GM12875 (cell line): Measurements from ENCODE around the gene TSPAN13.

Source experiments
- H3K4me3 ChIP-seq: one replicate; pipeline ENCODE4 v1.5.1; 2011; ENCODE audit warnings: low read depth, low read length, control low read depth
- TF ChIP-seq, protein P1 (sequence below): IDR thresholded peaks from 2 replicates; pipeline ENCODE4 v1.5.1; 2011; ENCODE audit warnings: low read depth, mild to moderate bottlenecking, control low read depth, inconsistent platforms, low read length, moderate library complexity, borderline replicate concordance; ENCODE audit not compliant: insufficient read depth

TSPAN13 gene

DNA sequence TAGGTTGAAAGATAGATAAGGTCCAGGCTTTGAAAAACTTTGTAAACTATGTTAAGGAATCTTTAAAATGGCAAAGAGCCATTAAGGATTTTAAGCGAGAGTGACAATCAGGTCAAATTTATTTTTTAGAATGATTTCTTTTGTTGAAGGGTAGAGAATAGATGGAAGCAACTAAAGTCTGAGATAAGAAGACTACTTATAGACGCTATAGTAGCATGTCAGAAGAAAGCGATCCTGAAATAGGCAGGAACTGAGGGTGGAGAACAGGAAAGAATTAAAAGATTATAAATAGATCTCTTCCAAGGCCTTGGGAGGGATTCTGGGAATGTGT is 13.0 kb upstream of the TSPAN13 start:
- TF ChIP-seq, protein P1, sequence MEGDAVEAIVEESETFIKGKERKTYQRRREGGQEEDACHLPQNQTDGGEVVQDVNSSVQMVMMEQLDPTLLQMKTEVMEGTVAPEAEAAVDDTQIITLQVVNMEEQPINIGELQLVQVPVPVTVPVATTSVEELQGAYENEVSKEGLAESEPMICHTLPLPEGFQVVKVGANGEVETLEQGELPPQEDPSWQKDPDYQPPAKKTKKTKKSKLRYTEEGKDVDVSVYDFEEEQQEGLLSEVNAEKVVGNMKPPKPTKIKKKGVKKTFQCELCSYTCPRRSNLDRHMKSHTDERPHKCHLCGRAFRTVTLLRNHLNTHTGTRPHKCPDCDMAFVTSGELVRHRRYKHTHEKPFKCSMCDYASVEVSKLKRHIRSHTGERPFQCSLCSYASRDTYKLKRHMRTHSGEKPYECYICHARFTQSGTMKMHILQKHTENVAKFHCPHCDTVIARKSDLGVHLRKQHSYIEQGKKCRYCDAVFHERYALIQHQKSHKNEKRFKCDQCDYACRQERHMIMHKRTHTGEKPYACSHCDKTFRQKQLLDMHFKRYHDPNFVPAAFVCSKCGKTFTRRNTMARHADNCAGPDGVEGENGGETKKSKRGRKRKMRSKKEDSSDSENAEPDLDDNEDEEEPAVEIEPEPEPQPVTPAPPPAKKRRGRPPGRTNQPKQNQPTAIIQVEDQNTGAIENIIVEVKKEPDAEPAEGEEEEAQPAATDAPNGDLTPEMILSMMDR = no peak
- H3K4me3 ChIP-seq = no peak overlapping the region

GRCh38 chr7:16740996-16741395 is 12.6 kb upstream of the TSPAN13 start:
- TF ChIP-seq, protein P1 = no peak
- H3K4me3 ChIP-seq = no peak overlapping the region

DNA sequence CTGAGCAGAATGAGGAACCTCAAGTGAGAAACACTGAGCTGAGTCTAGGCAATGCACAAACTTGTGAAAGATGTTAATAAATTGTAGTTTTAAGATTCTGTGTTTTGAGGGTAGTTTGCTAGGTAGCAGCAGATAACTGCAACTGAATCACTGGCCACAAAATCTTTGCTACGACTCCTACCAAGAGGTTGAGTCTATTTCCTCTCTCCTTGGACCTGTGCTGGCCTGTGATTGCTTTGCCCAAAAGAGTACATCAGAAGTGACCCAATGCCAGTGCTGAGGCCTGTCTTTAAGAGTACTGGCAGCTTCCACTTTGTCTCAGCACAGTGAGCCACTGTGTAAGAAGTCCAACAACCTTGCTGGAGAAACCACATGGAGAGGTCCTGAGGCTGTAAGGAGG is 11.9 kb upstream of the TSPAN13 start:
- H3K4me3 ChIP-seq = no peak overlapping the region
- TF ChIP-seq, protein P1 = no peak

DNA sequence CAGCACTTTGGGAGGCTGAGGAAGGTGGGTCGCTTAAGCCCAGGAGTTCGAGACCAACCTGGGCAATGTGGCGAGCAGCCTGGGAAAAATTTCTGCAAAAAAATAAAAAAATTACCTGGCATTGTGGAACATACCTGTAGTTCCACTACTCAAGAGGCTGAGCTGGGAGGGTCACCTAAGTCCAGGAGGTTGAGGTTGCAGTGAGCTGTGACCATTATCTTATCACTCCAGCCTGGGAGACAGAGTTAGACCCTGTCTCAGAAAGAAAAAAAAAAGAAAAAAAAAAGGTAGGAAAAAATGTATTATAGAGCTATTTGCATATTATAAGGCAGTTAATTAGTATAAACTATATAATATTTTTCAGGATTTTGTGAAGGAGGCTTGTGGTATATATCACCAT is 11.0 kb upstream of the TSPAN13 start:
- TF ChIP-seq, protein P1 = no peak
- H3K4me3 ChIP-seq = no peak overlapping the region

DNA sequence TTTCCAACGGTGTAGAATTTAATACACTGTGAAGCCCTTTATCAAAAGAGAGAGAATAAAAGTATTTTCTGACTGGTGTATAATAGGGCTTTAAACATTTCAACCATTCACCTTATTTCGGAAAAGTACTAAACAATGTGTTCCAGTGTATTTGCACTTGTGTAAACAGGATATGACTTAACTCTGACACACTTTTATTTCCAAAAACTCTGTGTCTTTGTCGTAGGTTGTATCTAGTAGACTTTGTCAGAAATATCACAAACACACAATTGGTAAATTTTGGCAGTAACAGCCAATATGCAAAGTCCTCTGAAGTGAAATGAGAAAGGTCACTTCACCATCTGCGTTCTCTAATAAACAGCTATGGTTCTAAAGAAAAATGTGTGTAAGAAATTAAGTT is 10.3 kb upstream of the TSPAN13 start:
- TF ChIP-seq, protein P1 = no peak
- no peak overlapping the region for H3K4me3 ChIP-seq

DNA sequence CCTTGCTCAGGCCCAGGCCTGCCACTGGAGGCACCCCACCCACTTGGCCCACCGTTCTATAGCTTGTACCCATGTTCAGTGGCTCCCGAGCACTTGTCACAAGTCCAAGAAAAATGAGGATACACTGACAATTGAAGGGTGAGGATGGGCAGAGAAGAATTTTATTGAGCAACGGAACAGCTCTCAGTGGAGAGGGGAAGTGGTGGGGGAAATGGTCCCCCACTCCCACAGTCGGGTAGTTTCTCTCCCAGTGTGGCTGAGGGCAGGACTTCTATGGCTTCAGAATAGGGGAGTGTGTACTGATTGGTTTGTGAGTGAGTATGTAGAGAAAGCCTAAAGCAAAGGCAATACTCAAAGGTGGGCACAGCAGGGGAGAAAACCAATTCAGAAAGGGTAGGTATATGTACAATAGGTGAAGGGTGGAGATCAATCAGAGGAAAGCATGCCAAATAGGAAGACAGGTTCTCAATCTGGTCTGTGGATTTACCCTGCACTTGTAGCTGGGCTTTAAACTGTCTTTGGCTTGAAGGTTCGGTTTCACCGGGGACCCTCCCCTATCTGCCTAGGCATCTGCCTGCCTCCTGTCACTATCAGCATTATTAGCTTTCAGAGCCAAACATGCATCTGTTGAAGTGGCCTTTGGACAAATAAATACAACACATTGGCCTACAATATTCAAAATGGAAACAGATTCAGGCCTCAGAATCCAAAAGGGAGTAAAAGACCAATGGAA is 8.9 kb upstream of the TSPAN13 start:
- TF ChIP-seq, protein P1 = no peak
- no peak overlapping the region for H3K4me3 ChIP-seq

- TF ChIP-seq, protein P1 = no peak
- no peak overlapping the region for H3K4me3 ChIP-seq
Observed at GRCh38 chr7:16745645-16746044, 7.9 kb upstream of the TSPAN13 start.
